GM23338 (cell line): ENCODE data around the gene ZDHHC16.

ENCODE experiments used
- CTCF ChIP-seq, 2 experiments: fragments of 200-600 bp in 1 of 2; sonication (generic) in 1 of 2; conservative IDR thresholded peaks; 2 replicates each; pipeline versions ENCODE4 v1.5.1 to v1.6.1; 2016 to 2017; ENCODE audit warnings: antibody characterized with exemption in 2 of 2, low read depth in 2 of 2, mild to moderate bottlenecking in 2 of 2, moderate library complexity in 1 of 2
- EZH2 ChIP-seq: fragments of 200-600 bp; sonication (generic); IDR thresholded peaks from one replicate; pipeline ENCODE4 v1.8.0; 2017; ENCODE audit warnings: antibody characterized with exemption, mild to moderate bottlenecking, low read depth; ENCODE audit not compliant: unreplicated experiment
- REST ChIP-seq: IDR thresholded peaks from one replicate; pipeline ENCODE4 v1.6.1; 2018; ENCODE audit warnings: antibody characterized with exemption; ENCODE audit not compliant: unreplicated experiment

GRCh38 chr10:97499561-97500296 is 53.8 kb downstream of the ZDHHC16 start:
- TF ChIP-seq EZH2, result no peak
- TF ChIP-seq CTCF (conservative IDR thresholded peaks at IDR 0.05; ENCODE audit: low read depth in 2 of 2), result no peak
- no peak for TF ChIP-seq REST
